HCT116 (cell line): ENCODE measurements around the gene HRH2.

Experiments
- POLR2A ChIP-seq: IDR thresholded peaks from 2 replicates; pipeline ENCODE4 v1.7.0; 2011; ENCODE audit warnings: borderline replicate concordance; ENCODE audit not compliant: insufficient read depth, insufficient read length; ENCODE audit errors: extremely low read depth
- ZNF274 ChIP-seq: fragments of 200-500 bp; sonication (Bioruptor generic); IDR thresholded peaks from 2 replicates; pipeline ENCODE4 v1.6.1; 2014; ENCODE audit warnings: mild to moderate bottlenecking, low read depth, low read length, inconsistent platforms
- TF ChIP-seq, protein P1 (sequence below): IDR thresholded peaks from 2 replicates; pipeline ENCODE4 v1.6.1; 2011; ENCODE audit warnings: mild to moderate bottlenecking, low read length, moderate library complexity; ENCODE audit not compliant: insufficient replicate concordance; ENCODE audit errors: extremely low read depth

DNA sequence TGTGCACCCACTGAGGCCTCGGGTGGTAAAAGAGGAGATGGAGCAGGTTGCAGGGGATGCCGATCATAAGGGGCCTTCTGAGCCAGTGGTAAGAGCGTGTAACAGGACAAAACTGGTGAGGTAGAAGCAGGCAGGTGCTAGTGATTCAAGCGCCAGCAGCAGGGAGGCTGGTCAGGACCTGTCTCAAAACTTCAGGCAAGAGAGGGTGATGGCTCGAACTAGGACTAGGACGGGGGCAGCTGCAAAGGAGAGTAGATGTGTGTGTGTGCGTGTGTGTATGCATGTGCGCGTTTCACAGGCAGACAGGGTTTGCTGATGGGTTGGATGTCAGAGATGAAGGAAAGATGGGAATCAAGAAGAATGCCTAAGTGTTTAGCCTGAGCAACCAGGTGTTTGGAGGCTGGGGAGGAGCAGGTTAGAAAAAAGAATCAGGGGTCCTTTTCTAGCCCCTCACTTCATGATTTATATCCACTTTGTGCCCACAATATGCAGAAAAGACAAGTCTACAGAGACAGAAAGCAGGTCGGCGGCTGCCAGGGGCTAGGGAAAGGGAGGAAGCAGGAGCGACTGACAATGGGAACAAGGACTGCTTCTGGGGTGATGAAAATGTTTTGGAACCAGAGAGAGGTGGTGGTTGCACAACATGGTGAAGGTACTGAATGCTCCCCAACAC, 15.2 kb downstream of the HRH2 start:
- TF ChIP-seq, protein P1, sequence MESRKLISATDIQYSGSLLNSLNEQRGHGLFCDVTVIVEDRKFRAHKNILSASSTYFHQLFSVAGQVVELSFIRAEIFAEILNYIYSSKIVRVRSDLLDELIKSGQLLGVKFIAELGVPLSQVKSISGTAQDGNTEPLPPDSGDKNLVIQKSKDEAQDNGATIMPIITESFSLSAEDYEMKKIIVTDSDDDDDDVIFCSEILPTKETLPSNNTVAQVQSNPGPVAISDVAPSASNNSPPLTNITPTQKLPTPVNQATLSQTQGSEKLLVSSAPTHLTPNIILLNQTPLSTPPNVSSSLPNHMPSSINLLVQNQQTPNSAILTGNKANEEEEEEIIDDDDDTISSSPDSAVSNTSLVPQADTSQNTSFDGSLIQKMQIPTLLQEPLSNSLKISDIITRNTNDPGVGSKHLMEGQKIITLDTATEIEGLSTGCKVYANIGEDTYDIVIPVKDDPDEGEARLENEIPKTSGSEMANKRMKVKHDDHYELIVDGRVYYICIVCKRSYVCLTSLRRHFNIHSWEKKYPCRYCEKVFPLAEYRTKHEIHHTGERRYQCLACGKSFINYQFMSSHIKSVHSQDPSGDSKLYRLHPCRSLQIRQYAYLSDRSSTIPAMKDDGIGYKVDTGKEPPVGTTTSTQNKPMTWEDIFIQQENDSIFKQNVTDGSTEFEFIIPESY = no peak
- no peak for TF ChIP-seq ZNF274
- TF ChIP-seq POLR2A = no peak
